Measurements from ENCODE around the gene ANKRD29.

Gene ANKRD29

DNA sequence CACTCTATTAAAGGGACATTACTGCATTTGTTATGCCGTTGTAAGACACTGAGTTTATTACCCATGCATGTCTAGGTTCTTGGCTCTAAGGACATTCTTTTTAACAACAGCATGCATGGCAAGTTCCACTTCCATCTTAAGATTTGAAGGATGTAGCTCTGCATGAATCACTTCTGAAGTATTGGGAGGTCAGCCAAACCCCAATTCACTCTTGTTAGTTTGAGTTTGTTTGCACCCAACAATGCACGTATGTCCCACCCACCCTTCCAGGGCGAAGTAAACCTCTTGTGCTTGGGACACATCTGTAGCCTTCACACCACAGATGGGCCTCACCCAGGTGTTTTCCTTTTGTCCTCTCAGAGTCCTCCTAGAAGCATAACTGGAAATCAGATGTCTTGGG, 21.0 kb upstream of the ANKRD29 start:
- no peak for DNase-seq

DNA sequence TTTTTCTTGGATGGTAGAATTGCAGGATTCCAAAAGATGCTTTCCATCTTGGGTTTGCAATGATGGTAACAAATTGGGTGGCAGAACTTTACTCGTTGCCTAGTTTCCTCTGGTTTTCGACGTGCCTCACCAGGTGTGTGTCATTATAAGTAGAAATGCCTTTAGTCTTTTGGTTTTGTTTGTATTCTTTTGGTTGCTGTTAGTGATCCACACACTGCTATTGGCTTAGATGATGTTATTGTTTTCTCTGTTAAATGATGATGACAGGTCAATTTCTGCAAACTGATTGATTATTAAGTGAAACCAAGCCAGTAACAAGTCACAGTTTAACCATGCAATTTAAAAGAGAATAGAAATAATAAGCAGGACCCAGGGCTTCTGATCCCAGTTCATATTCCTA, 20.4 kb upstream of the ANKRD29 start:
- no peak for DNase-seq

DNA sequence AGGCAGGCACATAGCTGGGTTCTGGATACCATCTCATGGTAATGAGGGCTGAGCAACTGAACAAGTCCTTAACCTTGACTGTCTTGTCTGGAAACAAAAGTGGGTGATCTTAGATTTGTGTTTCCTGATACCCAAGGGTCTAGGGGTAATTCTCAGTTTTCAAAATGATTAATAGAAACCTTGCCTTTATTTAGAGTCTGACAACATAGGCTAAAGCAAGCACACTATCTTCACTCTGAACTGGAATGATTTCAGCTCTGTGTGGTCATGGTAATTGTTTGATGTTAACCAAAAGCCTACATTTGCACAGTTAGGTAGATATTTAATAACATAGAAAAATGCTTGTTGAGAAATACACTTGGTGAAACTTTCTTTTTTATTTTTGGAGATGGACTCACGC, 19.8 kb upstream of the ANKRD29 start:
- no peak for DNase-seq

DNA sequence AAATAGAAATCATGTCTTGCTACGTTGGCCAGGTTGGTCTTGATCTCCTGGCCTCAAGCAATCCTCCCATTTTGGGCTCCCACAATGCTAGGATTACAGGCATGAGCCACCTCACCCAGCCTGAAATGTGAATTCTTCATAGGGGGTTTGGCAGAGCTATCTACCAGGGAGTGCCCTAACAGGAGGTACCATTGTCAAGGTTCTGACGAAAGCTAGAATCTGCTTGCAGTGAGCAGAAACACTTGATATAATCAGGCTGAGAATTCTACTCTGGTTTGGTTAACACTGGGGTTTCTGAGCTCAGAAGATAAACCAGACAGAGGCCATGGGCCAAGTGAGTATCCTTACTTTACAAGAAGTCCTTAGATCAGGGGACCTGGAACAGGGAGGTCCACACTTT, 19.3 kb upstream of the ANKRD29 start:
- DNase-seq, result no peak

DNA sequence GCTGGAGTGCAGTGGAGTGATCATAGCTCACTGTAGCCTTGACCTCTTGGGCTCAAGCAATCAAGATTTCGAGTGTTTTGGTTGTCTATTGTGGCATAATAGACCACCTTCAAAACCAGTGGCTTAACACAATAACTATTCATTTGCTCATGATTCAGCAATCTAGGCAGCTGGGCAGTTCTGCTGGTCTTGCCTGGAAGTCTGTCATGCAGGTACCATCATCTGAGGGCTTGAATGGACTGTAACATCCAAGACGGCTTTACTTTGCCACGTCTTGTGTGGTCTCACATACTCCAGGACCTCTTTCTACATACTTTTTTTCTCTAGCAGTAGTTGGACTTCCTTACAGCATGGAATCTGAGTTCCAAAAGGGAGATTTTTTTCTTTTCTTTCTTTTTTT, 13.2 kb upstream of the ANKRD29 start:
- no peak for DNase-seq

DNA sequence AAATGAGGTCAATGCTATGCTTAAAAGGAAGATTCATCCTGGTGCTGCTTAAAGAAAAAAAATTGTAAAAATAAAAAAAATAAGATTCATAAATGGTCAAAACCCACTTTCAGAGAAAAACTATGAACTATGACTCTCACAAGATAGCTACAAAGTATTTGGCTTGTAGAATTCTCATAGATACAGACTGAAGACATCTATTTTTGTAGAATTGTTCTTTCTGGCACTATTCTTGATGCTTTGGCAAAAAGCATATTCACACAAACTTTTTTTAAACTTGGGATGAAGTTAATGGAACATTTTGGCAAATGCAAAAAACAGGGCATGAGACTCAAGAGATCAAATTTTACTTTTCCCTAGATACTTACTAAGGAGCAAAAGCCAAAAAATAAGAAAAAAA, 12.5 kb upstream of the ANKRD29 start:
- no peak for DNase-seq

DNA sequence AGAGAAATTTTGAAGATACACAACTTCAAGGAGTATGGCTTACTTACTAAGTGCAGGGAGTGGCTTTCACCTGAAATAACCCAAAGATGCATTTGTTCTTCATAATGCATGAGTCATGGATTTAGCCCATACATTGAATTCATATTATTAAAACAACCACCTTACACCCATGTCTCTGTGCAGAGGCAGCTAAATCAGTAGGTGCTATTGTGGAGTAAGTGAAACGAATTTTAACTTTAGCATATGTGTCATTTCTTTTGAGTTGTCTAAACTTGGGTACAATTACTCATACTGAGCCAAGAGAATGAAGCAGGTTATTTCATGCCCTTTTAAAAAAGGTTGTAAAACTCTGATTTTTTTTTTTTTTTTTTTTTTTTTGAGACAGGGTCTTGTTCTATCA, 11.0 kb upstream of the ANKRD29 start:
- no peak for DNase-seq

DNA sequence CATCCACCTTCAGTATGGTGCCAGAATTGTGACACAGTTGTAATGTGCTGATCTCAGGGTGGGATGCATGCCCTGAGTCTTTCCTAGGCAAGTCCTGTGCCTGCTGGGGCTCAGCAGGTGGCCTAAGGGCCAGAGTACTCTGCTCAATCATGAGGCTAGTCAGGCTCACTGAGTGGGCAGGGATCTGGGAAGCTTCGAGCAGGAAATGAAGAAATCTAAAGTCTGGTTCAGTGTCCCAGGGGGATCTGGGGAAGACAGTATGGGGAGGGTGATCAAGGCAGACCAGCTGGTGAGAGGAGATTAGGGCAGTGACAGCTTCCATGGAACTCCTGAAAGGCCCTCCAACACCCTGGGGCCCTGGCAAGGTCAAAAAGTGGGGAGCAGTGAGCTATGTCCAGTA, 8.9 kb upstream of the ANKRD29 start:
- no peak for DNase-seq

DNA sequence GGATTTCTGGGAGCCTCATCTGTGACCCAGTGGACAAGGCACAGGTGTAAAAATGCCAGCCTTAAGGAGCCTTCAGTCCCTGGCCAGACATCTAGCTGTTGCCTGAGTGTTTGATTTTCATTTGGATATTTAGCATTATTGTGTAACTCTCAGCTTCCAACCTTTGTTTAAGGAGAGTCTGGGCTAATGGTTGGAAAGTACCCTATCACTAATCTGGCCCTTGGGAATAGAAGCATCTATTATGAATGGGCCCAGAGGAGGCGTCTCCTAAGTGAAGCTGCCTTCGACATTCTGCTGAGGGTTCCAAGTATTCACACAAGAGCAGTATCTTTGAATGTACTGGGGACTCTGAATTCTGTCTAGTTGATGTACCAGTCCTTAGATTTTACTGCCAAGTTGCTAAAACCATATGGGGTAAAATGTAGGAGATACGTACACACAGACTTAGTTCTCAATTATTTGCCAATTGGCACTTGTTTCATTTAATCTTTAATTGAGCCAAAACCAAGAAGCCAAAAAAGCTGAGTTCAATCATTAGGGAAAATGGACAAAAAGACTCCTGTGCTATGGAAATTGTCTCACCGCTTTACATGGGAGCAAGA, 7.2 kb upstream of the ANKRD29 start:
- DNase-seq, result no peak

DNA sequence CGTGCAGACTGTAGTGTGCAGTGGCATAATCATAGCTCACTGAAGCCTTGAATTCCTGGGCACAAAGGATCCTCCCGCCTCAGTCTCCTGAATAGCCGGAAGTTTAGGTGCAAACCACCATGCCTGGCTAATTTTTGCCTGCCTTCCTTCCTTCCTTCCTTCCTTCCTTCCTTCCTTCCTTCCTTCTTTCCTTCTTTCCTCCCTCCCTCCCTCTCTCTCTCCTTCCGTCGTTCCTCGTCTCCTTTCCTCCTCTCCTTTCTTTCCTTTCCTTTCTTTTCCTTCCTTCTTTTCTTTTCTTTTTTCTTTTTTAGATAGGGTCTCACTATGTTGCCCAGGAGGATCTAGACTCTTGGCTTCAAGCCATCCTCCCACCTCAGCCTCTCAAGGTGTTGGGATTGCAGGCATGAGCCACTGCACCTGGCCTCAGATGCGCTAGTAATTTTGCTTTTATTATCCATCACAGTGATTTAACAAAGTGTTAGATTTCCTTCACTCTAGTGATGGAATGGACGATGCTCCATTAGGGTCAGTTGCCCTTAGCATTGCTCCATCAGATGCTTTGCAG, 6.6 kb upstream of the ANKRD29 start:
- no peak for DNase-seq

DNA sequence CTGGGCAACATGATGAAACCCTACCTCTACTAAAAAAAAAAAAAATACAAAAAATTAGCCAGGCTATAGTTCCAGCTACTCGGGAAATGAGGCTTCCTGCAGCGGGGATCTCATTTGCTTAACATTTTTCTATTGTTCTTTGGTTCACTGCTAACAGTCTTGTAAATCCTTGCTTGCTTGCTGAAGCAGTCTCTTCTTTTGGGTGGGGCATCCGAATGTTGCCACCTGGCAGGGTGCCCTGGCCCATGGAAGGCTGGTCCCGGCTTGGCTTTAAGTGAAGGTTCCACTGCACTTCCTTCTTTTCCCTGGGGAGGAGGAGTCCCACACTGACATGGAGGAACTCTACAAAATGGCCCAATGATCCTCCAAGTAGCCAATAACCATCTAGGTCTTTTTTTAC, 6.0 kb upstream of the ANKRD29 start:
- no peak for DNase-seq

DNA sequence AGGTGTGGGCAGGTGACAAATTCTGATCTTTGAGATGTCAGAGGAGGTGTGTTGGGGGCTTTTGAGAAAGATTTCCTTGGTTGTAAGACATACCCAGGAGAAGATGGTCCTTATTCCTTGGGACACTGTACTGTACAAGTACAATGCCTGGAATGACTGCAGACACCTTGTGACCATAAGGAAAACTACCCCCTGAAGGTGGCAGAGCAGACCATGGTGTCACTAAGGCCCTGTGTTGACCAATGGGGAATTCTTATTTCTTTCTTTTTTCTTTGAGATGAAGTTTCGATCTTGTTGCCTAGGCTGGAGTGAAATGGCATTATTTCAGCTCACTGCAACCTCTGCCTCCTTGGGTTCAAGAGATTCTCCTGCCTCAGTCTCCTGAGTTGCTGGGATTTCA, 4.4 kb upstream of the ANKRD29 start:
- no peak for DNase-seq

DNA sequence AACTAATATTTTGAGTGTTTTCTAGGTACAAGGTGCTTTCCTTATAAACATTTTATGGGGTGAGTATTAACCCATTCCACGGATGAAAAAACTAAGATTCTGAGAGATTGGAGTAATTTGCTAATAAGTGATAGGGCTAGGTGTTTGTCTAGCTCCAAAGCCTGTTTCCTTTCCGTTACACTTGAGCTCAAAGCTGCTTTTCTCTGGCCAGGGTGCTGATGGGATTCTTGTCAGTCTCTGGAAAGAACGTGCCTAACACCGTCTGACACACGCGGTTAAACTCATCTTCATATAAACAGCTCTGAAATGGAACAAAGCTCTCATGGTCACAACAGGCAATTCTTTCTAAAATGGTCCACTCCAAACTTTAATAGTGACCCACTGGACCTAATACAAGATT, 2.0 kb upstream of the ANKRD29 start:
- DNase-seq, result no peak

DNA sequence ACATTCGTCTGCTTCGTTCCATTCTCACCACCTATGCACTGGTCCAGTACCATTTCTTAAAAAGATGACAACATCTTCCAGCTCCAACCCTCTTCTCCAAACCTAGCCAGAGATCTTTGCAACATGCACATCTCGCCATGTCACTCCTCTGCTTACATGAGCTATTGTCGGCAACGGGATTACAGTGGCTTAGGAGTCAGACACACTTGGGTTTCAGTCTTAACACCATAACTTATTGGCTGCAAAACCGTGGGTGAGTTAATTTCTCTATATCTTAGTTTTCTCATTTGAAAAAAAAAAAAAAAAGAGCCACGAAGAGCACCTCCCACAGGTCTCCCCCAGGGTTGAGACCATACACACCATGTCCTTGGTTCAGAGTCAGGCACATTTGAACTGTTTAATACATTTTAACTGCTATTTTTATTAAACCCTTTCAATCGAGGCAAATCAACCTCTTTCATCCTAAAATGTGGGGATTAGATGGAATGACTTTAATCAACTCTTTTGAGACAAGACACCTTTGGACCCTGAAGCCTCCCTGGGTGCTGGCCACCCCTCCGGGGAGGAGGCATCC, 889 bp downstream of the ANKRD29 start:
- no peak for DNase-seq

DNA sequence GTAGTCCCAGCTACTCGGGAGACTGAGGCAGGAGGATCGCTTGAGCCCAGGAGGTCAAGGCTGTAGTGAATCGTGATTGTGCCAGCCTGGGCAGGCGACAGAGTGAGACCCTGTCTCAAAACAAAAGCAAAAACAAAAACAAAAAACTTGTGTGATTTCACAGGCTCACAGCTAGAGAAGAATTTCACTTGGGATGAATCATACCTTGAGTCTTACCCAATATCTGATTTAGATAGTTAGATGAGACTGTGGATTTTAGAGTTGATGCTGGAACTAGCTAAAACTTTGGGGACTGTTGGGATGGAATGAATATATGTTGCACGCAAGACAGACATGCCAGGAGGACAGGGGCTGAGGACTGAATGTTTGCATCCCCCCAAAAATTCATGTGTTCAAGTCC, 4.4 kb downstream of the ANKRD29 start:
- DNase-seq, result no peak

DNA sequence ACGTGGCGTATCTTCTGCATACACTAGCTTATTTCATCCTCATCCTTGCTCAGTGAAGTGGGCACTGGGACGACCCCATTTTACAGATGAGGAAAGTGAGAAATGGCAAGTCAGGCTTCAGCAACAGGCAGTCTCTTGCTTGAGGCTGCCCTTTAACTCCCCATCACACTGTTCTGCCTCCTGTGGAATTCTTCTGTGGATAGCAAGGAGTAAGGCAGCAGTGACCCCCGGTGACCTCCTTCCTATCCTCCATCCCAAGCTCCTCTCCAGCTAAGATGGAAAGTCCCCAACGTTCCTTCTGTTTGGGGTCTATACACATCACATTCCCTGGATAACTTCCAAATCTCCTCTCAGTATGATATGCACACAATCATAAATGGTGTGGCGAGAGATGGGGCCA, 10.5 kb downstream of the ANKRD29 start:
- no peak for DNase-seq

DNA sequence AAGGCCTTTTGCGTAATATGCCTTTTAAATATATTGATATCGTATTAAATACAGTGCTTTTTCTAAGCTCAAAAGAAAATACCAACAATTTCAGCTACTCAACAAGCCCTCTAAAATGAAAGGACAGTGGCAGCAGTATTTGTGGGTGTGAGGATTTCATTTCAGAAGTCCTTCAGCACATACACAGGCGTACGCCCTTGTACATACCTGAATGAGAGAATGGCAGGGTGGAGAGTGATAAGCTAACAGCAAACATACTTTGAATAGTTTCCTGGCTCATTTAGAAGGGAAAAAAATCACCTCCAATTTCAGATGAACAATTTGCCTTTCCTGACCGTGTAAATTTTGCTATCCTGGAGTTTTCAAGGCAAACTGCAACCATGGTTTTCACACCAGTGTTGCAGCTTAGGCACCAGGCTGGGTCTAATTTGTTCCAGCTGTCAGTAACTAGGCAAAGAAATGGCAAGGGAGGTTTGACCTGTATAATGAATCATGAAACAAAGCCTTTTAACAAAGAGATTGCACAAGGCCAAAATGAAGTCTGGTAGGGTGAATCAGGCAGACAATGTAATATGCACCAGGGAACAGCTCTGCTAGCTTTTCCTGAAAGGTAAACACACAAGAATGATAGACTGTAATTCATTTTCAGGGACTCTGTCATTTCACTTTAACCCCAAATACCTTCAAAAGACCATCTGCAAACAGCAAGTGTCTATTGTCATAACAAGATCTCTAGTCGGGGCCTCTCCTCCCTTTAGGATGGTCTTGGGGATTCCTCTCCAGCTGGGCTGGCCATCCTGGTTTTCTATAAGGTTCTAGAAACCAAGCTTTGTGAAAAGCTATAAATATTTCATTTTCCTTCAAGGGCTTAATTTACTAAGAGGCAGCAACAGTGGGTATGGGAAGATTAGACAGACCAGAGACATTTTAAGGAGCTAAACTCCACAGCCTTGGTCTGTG, 11.5 kb downstream of the ANKRD29 start:
- DNase-seq, result no peak

DNA sequence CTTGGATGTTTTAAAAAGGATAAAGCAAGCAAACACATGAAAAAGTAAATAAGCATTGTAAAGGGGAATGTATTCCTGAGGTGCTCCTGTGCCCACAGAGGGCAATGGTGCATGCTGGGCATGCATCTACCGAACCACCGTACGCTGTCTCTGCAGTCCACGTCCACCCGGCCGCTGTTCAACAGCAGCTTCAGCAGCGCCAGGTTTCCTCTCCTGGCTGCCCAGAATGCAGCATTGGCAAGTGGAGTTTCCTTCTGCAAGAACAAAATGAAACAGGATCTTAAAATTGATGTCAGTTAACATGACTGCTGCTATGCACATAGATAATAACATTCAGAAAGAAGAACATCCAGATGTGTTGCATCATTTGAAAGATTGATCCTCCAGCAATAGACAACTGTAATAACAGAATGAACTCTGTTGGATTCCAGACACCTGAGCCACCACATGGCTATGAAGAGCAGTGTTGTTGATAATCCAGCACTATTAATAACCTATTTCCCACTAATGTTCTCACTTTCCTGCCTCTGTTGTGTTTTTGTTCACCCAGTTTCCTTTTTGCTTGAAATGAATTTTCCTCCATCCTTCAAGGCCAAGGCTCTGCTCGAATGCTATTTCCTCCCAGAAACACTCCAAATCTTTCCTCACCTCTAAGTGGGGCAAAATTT, 13.6 kb downstream of the ANKRD29 start:
- no peak for DNase-seq

DNA sequence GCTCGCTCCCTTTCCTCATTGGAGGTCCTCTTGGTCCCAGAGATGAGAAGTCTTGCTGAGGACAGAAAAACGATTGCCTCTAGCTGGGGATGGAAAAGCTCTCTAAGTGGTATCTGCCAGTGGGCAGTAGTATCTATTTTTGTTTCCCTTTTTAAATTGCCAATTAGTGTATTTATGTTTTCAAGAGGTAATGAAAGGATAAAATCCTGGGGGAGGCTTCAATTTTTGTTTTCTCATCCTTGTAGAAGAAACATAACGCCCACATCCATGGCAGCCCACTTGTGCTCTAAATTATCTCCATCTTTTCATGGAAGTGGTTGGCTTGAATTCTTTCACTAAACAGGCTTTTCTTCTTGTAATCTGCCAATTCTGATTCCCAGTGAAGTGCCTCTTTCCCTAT, 14.3 kb downstream of the ANKRD29 start:
- no peak for DNase-seq

DNA sequence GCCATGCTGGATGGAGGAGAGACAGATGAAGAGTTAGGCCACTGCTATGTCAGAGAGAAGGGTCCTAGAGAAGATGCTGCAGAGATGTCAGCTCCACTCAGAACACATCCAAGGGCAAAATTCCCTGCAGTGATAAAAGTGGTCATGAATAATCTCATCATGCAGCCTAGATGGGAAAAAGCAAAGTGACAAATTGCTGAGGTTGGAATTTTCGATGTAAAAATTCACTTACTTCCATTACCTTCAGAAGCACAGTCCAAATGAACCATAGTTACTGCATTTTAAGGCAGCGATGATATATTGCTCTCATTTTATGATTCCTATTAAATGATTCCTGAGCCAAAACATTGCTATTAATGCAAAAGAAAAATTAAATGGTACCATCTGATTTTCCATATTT, 16.4 kb downstream of the ANKRD29 start:
- DNase-seq, result no peak

DNA sequence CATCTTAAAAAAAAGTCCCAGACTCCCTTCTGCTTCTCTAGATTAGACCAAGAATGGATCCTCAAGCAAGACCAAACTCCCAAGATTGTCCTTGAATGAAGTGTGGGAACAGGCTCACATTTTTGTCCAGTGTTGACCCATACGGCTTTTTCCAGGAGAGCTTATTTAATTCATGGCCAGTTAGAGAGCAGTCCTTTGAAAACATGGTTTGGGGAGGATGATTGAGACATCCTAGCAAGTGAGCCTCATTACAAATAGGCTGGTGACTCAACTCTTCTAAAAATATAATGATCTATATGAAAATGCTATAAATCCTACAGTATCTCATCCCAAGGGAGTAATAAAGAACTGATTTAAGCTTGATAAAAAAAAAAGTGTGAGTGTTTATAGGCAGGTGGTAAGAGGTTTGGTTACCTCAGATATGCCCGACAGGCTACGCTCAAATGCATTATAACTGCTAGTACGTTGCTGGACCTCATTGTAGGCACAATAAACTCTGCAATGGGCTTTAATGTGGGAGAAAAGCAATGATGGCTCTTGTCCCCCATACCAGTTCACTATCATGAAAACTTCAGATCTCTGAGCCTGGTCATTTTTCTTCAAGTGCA, 17.0 kb downstream of the ANKRD29 start:
- DNase-seq, result no peak

DNA sequence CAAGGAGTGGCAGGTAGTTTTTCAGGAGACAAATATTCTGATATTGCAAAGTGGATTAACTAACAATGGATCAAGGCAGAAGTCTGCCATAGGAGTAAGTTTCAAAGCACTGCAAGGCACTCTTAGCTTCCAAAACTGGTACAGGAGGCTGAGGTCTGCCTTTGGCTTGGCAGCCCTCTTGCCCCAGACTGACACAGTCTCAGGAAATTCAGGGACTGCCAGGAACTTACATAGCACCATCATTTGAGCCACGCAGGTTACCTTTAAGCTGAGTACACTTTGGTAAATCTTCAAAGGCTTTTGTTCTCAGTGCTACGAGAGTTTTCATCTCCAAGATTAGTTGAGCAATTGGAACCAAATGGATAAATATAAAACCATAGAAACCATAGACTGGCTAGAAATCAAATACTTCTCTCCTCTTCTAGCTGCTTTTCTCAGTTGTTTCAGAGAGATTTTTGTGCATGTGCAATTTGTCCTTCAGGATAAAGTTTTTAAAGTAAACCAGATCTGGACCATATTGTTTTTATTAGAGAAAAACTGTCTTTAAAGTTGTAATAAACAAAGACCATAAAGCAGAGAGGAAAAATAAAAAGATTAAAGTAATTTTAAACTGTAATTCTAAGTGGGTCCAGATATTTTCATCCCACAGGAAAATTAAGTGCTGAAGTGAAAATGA, 18.8 kb downstream of the ANKRD29 start:
- DNase-seq, result no peak

Measured in CD4-positive, alpha-beta T cell treated with Interleukin-21 for 1 hour (primary cell).